IPS-NIHi7 (cell line): Measurements from ENCODE around the gene CDK10.
A peak's percentile ranks its signal among the peaks of the same experiment; 100 is the strongest.
"Not testable (repeated sequence)": the region's sequence is repeated elsewhere in the genome, so short reads cannot be mapped to it uniquely, and the experiment has no call there.

Experiments used
- DNase-seq: peaks from one replicate; pipeline ENCODE4 v3.0.0; 2012; ENCODE audit warnings: mixed read lengths; ENCODE audit errors: extremely low spot score

CDK10 gene

GRCh38 chr16:89686520-89687091 is at the start of gene CDK10:
CDK10 (plus strand) TSS chr16:89686689; CDS start chr16:89686711, 22 bp downstream.
- peak; percentile 98 for DNase-seq

GRCh38 chr16:89637379-89637778 is 49.1 kb upstream of the CDK10 start:
- no peak for DNase-seq

- no peak for DNase-seq
Measured at GRCh38 chr16:89638455-89638854, 48.0 kb upstream of the CDK10 start.

DNA sequence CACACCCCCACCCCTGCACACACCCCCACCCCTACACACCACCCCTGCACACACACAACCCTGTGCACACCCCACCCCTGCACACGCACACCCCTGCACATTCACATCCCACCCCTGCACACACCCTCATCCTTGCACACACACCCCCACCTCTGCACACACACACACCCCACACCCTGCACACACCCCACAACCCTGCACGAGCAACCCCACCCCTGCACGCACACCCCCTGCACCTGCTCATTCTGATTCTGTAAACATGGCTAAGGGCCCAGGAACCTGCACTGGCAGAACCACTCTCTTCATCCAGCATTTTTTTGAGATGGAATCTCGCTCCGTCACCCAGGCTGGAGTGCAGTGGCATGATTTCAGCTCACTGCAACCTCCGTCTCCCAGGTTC is 47.1 kb upstream of the CDK10 start:
- no peak for DNase-seq

DNA sequence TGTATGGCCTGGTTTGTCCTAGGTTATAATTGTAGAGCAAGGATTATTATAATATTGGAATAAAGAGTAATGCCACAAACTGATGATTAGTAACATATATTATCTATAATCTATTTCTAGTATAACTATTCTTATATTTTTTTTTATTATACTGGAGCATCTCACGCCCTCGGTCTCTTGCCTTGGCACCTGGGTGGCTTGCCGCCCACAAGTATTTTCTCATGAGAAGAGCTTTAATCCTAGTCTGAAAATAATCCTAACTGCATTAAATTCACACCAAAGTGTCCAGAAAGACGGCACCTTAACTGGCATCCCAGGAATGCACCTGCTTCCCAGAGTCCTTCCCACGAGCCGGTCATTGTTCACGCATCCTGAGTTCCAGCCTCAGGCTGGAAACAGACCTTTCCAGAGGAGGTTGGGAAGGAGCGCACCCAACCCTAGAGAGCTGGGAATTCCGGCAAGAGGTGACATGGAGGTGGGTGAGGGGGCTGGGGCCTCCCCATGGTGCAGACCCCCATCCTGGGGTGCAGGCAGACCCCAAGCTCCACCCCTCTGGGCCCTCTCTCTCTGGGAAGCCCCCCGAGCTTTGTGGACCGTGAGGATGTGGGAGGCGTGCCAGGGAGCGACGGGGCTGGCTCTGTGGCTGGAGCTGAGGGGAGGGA is 44.9 kb upstream of the CDK10 start:
- no peak for DNase-seq

DNA sequence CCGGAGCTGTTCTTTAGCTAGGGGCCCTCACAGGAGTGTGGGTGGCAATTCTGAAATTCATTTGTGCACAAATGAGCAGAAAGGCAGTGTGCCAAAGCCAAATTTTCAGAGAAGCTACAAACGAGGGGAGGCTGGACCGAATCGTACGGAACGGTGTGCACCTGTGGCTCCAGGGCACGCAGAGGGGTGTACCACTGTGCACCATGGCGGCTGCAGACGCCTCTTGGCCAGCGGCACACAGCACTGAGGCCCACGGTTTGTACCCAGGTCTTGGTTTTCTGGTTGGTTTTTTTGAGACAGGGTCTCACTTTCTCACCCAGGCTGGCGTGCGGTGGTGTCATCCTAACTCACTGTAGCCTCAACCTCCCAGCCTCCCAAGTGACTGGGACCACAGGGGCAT is 43.9 kb upstream of the CDK10 start:
- no peak for DNase-seq

GRCh38 chr16:89643769-89644300 is 42.7 kb upstream of the CDK10 start:
- DNase-seq, result no peak

DNA sequence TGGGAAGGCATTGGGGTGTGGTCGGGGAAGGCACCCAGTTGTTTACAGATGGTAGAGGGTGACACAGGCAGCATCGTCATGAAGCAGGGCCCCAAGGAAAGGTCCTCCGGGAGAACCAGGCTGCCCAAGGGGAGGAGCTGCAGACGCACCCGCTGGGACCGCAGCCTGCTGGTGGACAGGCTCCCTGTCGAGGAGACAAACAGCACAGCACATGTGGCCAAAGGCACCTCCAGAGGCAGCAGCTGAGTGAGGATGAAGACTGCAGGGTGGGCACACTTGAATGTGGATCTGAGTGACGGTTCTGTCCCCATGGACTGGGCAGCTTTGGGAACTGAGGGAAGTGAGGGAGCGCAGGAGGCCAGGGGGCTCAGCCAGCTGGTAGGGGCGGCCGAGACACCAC is 41.4 kb upstream of the CDK10 start:
- no peak for DNase-seq

GRCh38 chr16:89646270-89646669 is 40.2 kb upstream of the CDK10 start:
- DNase-seq, result no peak

DNA sequence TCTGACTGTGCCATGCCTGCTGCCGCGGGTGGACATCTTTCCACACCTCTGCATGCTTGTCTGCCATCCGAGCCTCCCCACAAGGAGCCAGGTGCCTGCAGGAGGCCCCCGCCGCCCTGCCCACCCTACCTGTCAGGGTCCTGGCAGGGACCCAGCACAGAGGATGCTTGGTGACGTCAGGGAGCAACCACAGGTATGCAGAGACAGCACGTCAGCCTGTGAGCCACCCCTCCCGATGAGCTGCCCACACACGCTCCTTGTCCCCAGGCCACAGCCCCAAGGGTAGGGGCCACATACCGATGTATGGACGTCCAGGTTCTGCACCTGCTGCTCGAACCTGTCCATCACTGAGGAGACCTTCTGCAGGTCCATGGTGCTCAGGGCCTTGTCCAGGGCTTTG is 39.6 kb upstream of the CDK10 start:
- DNase-seq, result no peak

DNA sequence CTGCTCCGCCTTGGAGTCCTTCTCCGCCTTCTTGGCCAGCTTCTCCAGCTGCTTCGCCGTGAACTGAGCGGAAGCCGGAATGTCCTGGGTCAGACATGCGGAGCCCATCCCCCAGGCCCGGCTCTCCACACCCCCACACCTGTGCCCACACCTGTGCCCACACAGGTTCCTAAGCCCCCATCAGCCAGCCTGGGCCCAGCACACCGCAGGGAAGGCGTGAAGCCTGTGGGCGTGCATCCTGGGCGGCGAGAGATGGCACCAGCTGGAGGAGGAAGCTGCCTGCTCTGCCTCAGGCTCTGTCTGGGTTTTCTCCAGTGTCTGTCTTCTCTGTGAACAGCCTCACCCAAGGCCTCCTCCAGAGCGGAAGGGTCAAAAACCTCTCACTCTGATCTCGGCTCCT is 34.9 kb upstream of the CDK10 start:
- DNase-seq, result no peak

GRCh38 chr16:89653656-89654295 is 32.7 kb upstream of the CDK10 start:
- DNase-seq, result no peak

DNA sequence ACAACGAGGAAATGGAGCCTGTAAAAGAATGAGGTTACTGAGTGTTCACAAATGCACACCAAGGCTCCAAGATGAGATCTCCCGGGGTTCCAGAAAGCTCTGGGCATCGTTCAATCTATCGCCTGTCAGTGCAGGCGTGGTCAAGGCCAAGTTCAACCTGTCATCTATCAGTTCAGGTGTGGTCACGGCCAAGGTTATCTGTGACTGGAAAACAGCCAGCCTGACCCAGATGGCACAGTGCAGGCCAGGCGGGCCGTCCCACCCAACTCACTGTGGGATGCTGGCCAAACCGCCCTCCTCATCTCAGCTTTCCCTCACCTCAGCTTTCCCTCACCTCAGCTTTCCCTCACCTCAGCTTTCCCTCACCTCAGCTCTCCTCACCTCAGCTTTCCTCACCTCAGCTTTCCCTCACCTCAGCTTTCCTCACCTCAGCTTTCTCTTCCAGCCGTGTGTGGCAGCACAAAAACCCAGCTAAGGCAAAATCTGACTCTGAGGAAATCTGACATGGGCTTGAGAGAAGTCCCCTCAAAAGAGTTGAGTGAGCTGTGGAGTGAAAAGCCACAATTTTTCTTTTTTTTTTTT is 31.3 kb upstream of the CDK10 start:
- no peak for DNase-seq

- no peak for DNase-seq
Measured at GRCh38 chr16:89656435-89657121, 29.9 kb upstream of the CDK10 start.

- DNase-seq, result peak; percentile 99
Measured at GRCh38 chr16:89657442-89658220, 28.9 kb upstream of the CDK10 start, which contains the start of the genes CHMP1A and SPATA33. CHMP1A (minus strand) TSS chr16:89657708; CDS start chr16:89657588, 120 bp downstream. SPATA33 (plus strand) TSS chr16:89657836; CDS start chr16:89657912, 76 bp downstream.

GRCh38 chr16:89658221-89658879 is 28.1 kb upstream of the CDK10 start:
- peak; percentile 51 for DNase-seq

GRCh38 chr16:89660146-89660545 is 26.3 kb upstream of the CDK10 start:
- no peak for DNase-seq

GRCh38 chr16:89661215-89661614 is 25.3 kb upstream of the CDK10 start:
- DNase-seq, result no peak

DNA sequence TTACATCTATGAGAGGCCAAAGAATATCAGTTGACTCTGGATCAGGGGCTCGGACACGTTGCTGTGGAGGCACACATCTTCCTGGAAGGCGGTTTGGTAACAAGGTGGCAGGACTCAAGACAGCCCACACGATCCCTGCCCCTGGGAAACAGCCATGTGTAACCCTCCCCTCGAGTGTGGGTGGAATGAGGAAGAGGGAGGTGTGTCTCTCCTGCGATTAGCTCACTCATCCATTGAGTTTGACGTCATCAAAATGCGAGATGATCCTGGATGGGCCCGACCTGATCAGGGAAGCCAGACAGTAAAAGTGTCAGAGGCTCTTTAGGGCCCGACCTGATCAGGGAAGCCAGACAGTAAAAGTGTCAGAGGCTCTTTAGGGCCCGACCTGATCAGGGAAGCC is 22.3 kb upstream of the CDK10 start:
- not testable (repeated sequence) for DNase-seq

GRCh38 chr16:89667000-89667399 is 19.5 kb upstream of the CDK10 start:
- not testable (repeated sequence) for DNase-seq
